HepG2 (cell line): ENCODE measurements around the gene LGI4. TPM values are rescaled to one million over a fixed set of nuclear protein-coding genes. Genes with fewer than 3 reads are reported as not detected.

Experiments used
- ATAC-seq: fragments of 200-7000 bp; cut with Tn5 transposase; 3 replicates; pipeline ENCODE4 v1.9.1; 2020; ENCODE audit warnings: mild to moderate bottlenecking, moderate library complexity
- BruUV-seq: library from RNA; stranded (reverse); fragments of 400-500 nt; replicated peaks from 2 replicates; lab custom pipeline; 2021; lab: Mats Ljungman, UMichigan
- CTCF ChIA-PET: fragments of 300-600 bp; formaldehyde crosslinking; extraction: SDS; loops from one replicate; lab custom pipeline; 2021; ENCODE audit warnings: low total read pairs, inconsistent platforms, low intra/inter-chr PET ratio; lab: Yijun Ruan, JAX
- POLR2A ChIA-PET: fragments of 350-600 bp; sonication (Branson Sonifier 250); formaldehyde crosslinking; loops from one replicate; lab custom pipeline; 2020; ENCODE audit warnings: antibody characterized with exemption, inconsistent platforms; lab: Yijun Ruan, JAX
- DNase-seq: peaks from one replicate; pipeline ENCODE4 v3.0.0-alpha.2; 2015; ENCODE audit warnings: low spot score
- FAIRE-seq: peaks from 3 replicates; lab custom pipeline; 2011; peaks lifted over from hg19 to GRCh38; lab: Jason Lieb, UNC
- H2AFZ ChIP-seq: one replicate; pipeline ENCODE4 v1.6.1; 2011; ENCODE audit warnings: low read length, inconsistent platforms
- H3K27ac ChIP-seq: fragments of 300-600 bp; 3 replicates; pipeline ENCODE4 v1.8.0; 2011; ENCODE audit warnings: mixed run types, mild to moderate bottlenecking, mixed read lengths, low read length, inconsistent platforms; ENCODE audit not compliant: insufficient read depth; ENCODE audit errors: extremely low read length
- H3K27me3 ChIP-seq, 2 experiments: fragments of 200-600 bp in 1 of 2; 2 replicates in 1 of 2; 3 replicates in 1 of 2; pipeline versions ENCODE4 v1.6.0 to v1.8.0; 2011; ENCODE audit warnings: low read length in 2 of 2, mild to moderate bottlenecking in 2 of 2, moderate library complexity in 2 of 2, inconsistent platforms in 1 of 2; ENCODE audit not compliant: insufficient read depth in 2 of 2, control insufficient read depth in 1 of 2
- H3K36me3 ChIP-seq, 2 experiments: fragments of 200-600 bp in 1 of 2; replicated peaks in 1 of 2; 2 replicates in 1 of 2; 3 replicates in 1 of 2; pipeline versions ENCODE4 v1.5.1 to v1.8.0; 2011; ENCODE audit warnings: low read length in 2 of 2, inconsistent platforms in 1 of 2; ENCODE audit not compliant: insufficient read depth in 2 of 2, control insufficient read depth in 1 of 2
- H3K4me1 ChIP-seq: 2 replicates; pipeline ENCODE4 v1.5.1; 2012; ENCODE audit warnings: low read length, inconsistent platforms; ENCODE audit not compliant: insufficient read depth
- H3K4me2 ChIP-seq: 2 replicates; pipeline ENCODE4 v1.6.0; 2011; ENCODE audit warnings: low read depth, low read length, inconsistent platforms
- H3K4me3 ChIP-seq, 3 experiments: fragments of 200-600 bp in 1 of 3; sonication (generic), shearing (Covaris generic) in 1 of 3; replicated peaks in 1 of 3; 2 replicates each; pipeline ENCODE4 v1.5.1; 2011 to 2016; ENCODE audit warnings: low read length in 3 of 3, inconsistent platforms in 2 of 3, low read depth in 2 of 3, mild to moderate bottlenecking in 2 of 3, control low read depth in 1 of 3, mixed read lengths in 1 of 3; ENCODE audit not compliant: insufficient read depth in 1 of 3
- H3K79me2 ChIP-seq: one replicate; pipeline ENCODE4 v1.6.1; 2011; ENCODE audit warnings: low read length, inconsistent platforms; ENCODE audit not compliant: insufficient read depth
- H3K9ac ChIP-seq: 2 replicates; pipeline ENCODE4 v1.6.0; 2011; ENCODE audit warnings: mild to moderate bottlenecking, low read depth, low read length, inconsistent platforms; ENCODE audit not compliant: insufficient read depth
- H3K9me3 ChIP-seq: 2 replicates; pipeline ENCODE4 v1.5.1; 2012; ENCODE audit warnings: mild to moderate bottlenecking, low read length
- H4K20me1 ChIP-seq: 2 replicates; pipeline ENCODE4 v1.6.0; 2011; ENCODE audit warnings: inconsistent platforms, mild to moderate bottlenecking, low read length, moderate library complexity; ENCODE audit not compliant: insufficient read depth
- AFF4 ChIP-seq: sonication (generic); formaldehyde crosslinking; IDR thresholded peaks from 2 replicates; pipeline ENCODE4 v1.4.0; 2020; ENCODE audit warnings: missing genetic modification reagents
- ARHGAP35 ChIP-seq: sonication (generic); formaldehyde crosslinking; IDR thresholded peaks from 2 replicates; pipeline ENCODE4 v1.9.0; 2022; ENCODE audit warnings: mild to moderate bottlenecking, inconsistent platforms, moderate library complexity, missing genetic modification reagents, borderline replicate concordance
- CCAR2 ChIP-seq: fragments of 200-400 bp; formaldehyde crosslinking; optimal IDR thresholded peaks from 2 replicates; pipeline ENCODE3; 2018; ENCODE audit warnings: low read depth, mild to moderate bottlenecking, low read length, moderate library complexity
- GTF3A ChIP-seq: sonication (generic); formaldehyde crosslinking; conservative IDR thresholded peaks from 2 replicates; pipeline ENCODE4 v1.4.0; 2020; ENCODE audit warnings: mild to moderate bottlenecking, missing genetic modification reagents
- HOXA5 ChIP-seq: sonication (generic); formaldehyde crosslinking; IDR thresholded peaks from 2 replicates; pipeline ENCODE4 v1.4.0; 2020; ENCODE audit warnings: missing genetic modification reagents
- IKZF4 ChIP-seq: sonication (generic); formaldehyde crosslinking; IDR thresholded peaks from 2 replicates; pipeline ENCODE4 v1.5.1; 2020; ENCODE audit warnings: borderline replicate concordance, mild to moderate bottlenecking, low read depth, missing genetic modification reagents; ENCODE audit errors: not compliant biosample characterization
- MED8 ChIP-seq: sonication (generic); formaldehyde crosslinking; IDR thresholded peaks from 2 replicates; pipeline ENCODE4 v1.8.1; 2023; ENCODE audit warnings: mild to moderate bottlenecking, missing genetic modification reagents; ENCODE audit not compliant: insufficient replicate concordance
- MYPOP ChIP-seq: sonication (generic); formaldehyde crosslinking; IDR thresholded peaks from 2 replicates; pipeline ENCODE4 v1.8.1; 2023; ENCODE audit warnings: mild to moderate bottlenecking, moderate library complexity, missing genetic modification reagents
- NCOA2 ChIP-seq: sonication (generic); formaldehyde crosslinking; IDR thresholded peaks from 2 replicates; pipeline ENCODE4 v1.8.0; 2022; ENCODE audit warnings: inconsistent platforms
- TEAD2 ChIP-seq: sonication (generic); formaldehyde crosslinking; IDR thresholded peaks from 2 replicates; pipeline ENCODE4 v1.9.0; 2021; ENCODE audit warnings: missing genetic modification reagents
- THAP8 ChIP-seq: sonication (generic); formaldehyde crosslinking; IDR thresholded peaks from 2 replicates; pipeline ENCODE4 v1.5.1; 2020; ENCODE audit warnings: missing genetic modification reagents, mild to moderate bottlenecking, borderline replicate concordance
- ZNF367 ChIP-seq: sonication (generic); formaldehyde crosslinking; IDR thresholded peaks from 2 replicates; pipeline ENCODE4 v1.4.0; 2020; ENCODE audit warnings: missing genetic modification reagents, borderline replicate concordance
- ZNF75D ChIP-seq: sonication (generic); formaldehyde crosslinking; IDR thresholded peaks from 2 replicates; pipeline ENCODE4 v1.8.1; 2023; ENCODE audit warnings: missing genetic modification reagents, mild to moderate bottlenecking, borderline replicate concordance
- ZSCAN29 ChIP-seq: sonication (generic); formaldehyde crosslinking; conservative IDR thresholded peaks from 2 replicates; pipeline ENCODE4 v1.4.0; 2020; ENCODE audit warnings: mild to moderate bottlenecking, missing genetic modification reagents
- ZSCAN5A ChIP-seq: sonication (generic); formaldehyde crosslinking; IDR thresholded peaks from 2 replicates; pipeline ENCODE4 v1.8.0; 2022; ENCODE audit warnings: mild to moderate bottlenecking, missing genetic modification reagents, borderline replicate concordance
- WGBS: methylation state at CpG from one replicate; pipeline ENCODE4 v1.1.6; 2017; ENCODE audit warnings: low lambda C conversion rate; 5-methylcytosine and 5-hydroxymethylcytosine counted together
- in situ Hi-C: cut with HindIII; loops from 2 replicates; pipeline ENCODE4 v1.10.0; 2017; ENCODE audit warnings: low pct_unique_long_range_greater_than_20kb; ENCODE audit not compliant: extremely low pct_ligation_motif_present
- intact Hi-C: fragments of 100-400 bp; cut with micrococcal nuclease; formaldehyde crosslinking; loops from one replicate; pipeline ENCODE4 v1.10.0; 2022; ENCODE audit not compliant: unreplicated experiment
- polyA plus RNA-seq, 8 experiments: library from polyadenylated mRNA; depleted of rRNA in 3 of 8; stranded (reverse) in 7 of 8; unstranded in 1 of 8; fragments of >200 nt; fragmentation: Illumina TruSeq in 4 of 8; extraction: Trizol in 4 of 8; gene quantifications; 2 replicates each; pipeline versions ENCODE4 v1.2.1 to v1.2.3, GENCODE V29; 2011 to 2016; ENCODE audit warnings: low read depth in 4 of 8, missing spikeins in 1 of 8, mixed read lengths in 1 of 8; ENCODE audit not compliant: insufficient read depth in 1 of 8
- total RNA-seq, 5 experiments: library from RNA; depleted of rRNA; stranded (reverse); fragments of >200 nt; fragmentation: Illumina TruSeq; extraction: Trizol; gene quantifications; 2 replicates each; pipeline ENCODE4 v1.2.3, GENCODE V29; 2016; ENCODE audit warnings: low read depth in 1 of 5

The LGI4 gene
- total and polyA plus RNA-seq, 2 of the 13 experiments (the other 11 are each of a cell fraction or from before 2014, with no cell fraction given): 2.8 TPM; not detected in 1

- peaks cover 2 to 46% of the 10 kb centered on the region in 2 experiments for H3K27me3 ChIP-seq
- 19% methylated on average over 11 of the region's 15 CpGs for WGBS
- FAIRE-seq (no peak), DNase-seq (no peak), ATAC-seq (no peak)
- H3K27ac ChIP-seq: no peak overlapping the region
- H3K36me3 ChIP-seq: no peaks in the 10 kb centered on the region
- in situ Hi-C loops: no loop called here
- intact Hi-C loops: no loop called here
- no peak overlapping the region for H2AFZ ChIP-seq
- no peaks in the 10 kb centered on the region for H3K9me3 ChIP-seq
- peaks cover 17% of the 10 kb centered on the region for H3K4me1 ChIP-seq
- ChIA-PET CTCF (no interaction called here), POLR2A (no interaction called here)
- H4K20me1 ChIP-seq: no peaks in the 10 kb centered on the region
- H3K4me2 ChIP-seq: no peak overlapping the region
- BruUV-seq: no TSS peak
- no peaks in the 10 kb centered on the region for H3K79me2 ChIP-seq
- no peak overlapping the region for H3K4me3 ChIP-seq
- no peak overlapping the region for H3K9ac ChIP-seq
- TF ChIP-seq CCAR2 (no peak), ZNF75D (CRISPR knock-in tag) (no peak), AFF4 (CRISPR knock-in tag) (no peak), GTF3A (CRISPR knock-in tag) (no peak), ARHGAP35 (no peak), THAP8 (CRISPR knock-in tag) (no peak), TEAD2 (no peak), ZNF367 (CRISPR knock-in tag) (no peak), ZSCAN29 (CRISPR knock-in tag) (no peak), NCOA2 (no peak), HOXA5 (no peak), IKZF4 (CRISPR knock-in tag) (no peak), MYPOP (CRISPR knock-in tag) (no peak), MED8 (CRISPR knock-in tag) (no peak), ZSCAN5A (CRISPR knock-in tag) (no peak)
Measured at GRCh38 chr19:35083691-35084508, 51.0 kb downstream of the LGI4 start.
